Measurements from ENCODE around the gene ATG101. TPM values are rescaled to one million over a fixed set of nuclear protein-coding genes. Genes with fewer than 3 reads are reported as not detected.

The ATG101 gene
- total RNA-seq, 1 donor from 2014 or later = 70.2 TPM

- no peak for DNase-seq (ENCODE audit: low read depth, low spot score)
These were observed 10.0 kb downstream of the ATG101 start, which contains the start of gene SMIM41 for GRCh38 chr12:52079576-52080402. Gene SMIM41, plus strand, starts transcription at chr12:52079704. Its CDS starts 76 bp downstream, at chr12:52079780.

DNA sequence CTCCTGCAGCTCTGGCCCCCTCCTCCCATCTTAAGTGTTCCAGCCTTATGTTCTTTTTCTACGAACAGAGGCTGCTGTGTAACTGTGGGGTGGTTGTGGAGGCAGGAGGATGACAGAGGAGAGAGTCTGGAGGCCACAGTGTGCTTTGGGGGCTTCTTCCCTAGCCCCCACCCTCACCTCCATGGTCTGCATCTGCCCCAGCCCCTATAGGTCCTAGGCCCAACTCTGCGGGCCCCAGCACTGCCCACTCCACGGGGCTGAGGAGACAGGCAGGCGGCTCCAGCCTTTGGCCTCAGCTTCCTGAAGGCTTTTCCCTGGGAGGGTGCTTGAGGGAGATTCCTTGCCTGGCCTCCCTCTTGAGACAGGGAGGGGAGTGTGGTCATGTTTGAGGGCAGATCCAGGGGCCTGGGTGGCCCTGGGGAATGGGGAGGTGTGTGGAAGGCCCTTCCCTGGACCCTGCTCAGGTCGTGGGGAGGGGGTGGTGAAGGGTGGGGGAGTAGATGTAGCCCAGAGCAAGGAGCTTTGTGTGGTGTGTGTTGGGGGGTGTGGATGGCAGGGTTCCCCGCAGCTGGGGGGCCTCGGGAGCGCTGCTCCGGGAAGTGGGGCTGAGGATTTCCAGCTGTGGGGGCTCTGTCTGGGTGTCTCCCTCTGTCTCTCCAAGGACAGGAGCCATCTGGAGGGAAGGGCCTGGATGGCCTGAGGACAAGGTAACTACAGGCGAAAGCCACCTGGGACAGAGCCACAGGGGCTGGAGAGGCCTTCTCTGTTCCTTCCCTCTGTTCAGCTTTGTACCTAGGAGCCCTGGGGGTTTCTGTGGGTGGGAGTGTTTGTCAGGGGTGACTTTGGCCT lies 10.8 kb downstream of the ATG101 start:
- no peak for DNase-seq (ENCODE audit: low read depth, low spot score)

GRCh38 chr12:52081263-52081733 lies 11.5 kb downstream of the ATG101 start:
- DNase-seq (ENCODE audit: low read depth, low spot score) = no peak

DNA sequence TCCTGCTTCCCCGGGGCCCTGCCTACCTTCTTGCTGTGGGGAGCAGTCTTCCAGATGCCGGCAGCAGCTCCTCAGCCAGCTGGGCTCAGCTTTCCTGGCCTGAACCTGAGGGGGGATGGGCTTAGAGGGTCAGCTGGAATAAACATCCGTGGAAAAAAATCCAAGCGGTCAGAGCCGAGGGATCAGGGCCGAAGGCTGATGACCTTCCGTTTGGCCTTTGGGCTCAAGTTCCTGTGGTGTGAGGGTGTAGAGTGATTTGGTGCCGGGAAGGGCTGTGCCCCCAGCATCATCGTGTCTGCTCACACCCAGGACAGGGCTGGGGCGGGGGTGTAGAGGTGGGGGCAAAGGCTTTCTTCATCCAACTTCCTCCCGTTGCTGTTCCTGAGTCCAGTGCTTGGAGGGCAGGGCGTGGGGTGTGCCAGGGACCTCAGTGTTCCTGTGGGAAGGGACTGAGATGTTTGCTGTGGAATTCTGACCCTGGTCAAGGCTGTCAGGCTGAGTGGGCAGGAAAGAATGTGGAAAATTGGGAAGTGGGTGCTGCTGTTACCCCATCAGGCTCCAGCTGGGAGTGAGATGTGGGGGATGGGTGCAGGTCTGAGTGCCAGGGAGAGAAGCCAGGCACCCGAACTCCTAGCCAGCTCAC lies 12.4 kb downstream of the ATG101 start:
- DNase-seq (ENCODE audit: low read depth, low spot score) = no peak

DNA sequence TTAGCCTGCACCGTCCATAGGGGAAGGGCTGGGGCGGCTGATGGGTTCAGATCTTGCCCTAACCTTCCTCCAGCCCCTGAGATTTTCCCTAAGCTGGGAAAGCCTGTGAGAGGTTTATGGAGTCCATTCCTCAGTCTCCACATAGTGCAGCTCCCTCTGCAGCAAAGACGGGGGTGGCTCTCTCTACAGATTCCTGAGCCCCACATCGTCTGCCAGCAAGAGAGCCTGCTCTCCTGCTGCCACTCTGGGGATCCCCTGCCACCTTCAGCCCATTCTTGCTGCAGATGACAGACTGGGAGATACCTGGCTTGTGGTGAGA lies 12.8 kb downstream of the ATG101 start:
- no peak for DNase-seq (ENCODE audit: low read depth, low spot score)

DNA sequence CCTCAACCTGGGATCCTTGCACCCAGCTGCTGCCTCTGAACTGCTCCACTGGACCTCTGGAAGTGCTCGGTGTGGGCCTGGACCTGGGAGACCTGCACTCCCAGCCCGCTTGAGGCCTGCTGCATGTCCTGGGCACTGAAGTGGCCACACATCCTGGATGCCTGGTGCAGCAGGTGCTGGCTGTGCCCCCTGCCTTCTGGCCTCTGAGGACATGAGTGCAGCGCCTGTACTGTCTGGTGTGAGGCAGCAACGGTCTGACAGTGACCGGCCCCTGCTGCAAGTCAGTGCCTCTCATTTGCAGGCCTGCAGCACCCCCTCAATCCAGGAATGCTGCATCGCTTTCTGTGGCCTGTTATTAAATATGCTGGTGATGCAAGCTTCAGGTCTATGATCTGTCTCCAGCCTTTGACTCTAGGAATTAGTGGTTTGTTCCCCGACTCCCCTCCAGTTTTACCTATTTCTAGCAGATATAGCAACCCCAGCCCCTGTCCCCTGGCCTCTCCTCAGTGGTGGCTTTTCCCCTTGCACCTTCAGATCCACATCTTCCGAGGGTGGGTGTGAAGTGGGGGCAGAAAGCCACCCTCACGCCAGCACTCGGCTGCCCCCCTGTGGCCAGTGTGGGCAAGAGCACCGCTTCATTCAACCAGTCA lies 13.3 kb downstream of the ATG101 start:
- DNase-seq (ENCODE audit: low read depth, low spot score) = no peak

DNA sequence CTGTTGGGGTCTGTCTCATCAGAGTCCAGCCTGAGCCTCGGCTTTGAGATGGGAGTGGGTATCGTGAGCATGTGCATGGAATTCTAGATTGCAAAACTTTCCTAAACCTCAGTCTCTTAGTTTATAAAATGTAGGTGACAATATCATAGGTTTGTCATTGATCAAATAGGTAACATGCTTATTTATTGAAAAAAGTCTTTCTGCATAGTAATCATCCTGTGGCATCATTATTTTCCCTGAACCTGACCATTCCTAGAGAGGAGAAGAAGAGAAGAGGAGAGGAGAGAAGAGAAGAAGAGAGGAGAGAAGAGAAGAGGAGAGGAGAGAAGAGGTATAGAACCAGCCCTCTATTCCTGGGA lies 13.8 kb downstream of the ATG101 start:
- no peak for DNase-seq (ENCODE audit: low read depth, low spot score)

GRCh38 chr12:52084491-52085231 lies 14.9 kb downstream of the ATG101 start:
- DNase-seq (ENCODE audit: low read depth, low spot score) = no peak

- DNase-seq (ENCODE audit: low read depth, low spot score) = no peak
These were observed 16.0 kb downstream of the ATG101 start for GRCh38 chr12:52085682-52086180.

GRCh38 chr12:52086366-52086765 lies 16.6 kb downstream of the ATG101 start:
- no peak for DNase-seq (ENCODE audit: low read depth, low spot score)

GRCh38 chr12:52086944-52087835 lies 17.4 kb downstream of the ATG101 start:
- no peak for DNase-seq (ENCODE audit: low read depth, low spot score)

DNA sequence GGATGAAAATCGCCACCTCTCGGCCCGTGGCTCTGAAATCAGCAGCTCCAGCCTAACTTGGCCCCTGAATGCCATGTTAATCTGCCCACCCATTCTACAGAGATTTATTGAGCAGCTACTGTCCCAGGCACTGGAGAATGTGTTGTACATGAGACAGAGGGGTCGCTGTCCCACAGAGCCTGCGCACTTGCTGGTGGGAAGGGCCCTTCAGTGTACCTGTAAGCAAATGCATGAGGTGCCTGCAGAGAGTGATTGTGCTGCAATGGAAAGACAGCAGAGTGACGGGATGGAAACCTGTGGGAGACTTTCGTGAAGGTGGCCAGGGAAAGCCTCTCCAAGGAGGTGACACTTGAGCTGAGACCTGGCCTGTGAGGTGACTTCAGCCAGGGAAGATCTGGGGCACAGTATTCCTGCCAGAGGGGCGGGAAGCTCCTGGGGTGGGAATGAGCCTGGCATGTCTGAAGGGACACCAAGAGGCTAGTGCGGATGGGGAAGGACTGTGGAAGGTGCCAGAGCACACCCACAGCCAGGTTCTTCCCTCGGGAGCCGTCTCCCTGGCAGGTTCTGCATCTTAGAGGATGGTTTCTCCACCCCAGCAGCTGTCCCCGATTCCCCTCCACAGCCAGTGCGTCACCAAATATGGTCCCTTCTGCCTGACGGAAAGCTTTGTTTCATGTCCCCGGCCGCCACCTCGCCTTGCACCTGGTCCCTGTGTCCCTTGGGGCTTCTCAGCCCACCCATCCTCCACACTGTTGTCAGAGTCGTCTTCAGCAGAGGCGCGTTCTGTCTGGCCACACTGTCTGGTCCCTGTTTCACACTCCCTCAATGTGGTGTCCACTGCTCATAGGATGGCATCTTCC lies 18.4 kb downstream of the ATG101 start:
- DNase-seq (ENCODE audit: low read depth, low spot score) = no peak

GRCh38 chr12:52089491-52089890 lies 19.7 kb downstream of the ATG101 start:
- no peak for DNase-seq (ENCODE audit: low read depth, low spot score)

GRCh38 chr12:52090291-52090690 lies 20.5 kb downstream of the ATG101 start:
- DNase-seq (ENCODE audit: low read depth, low spot score) = no peak

DNA sequence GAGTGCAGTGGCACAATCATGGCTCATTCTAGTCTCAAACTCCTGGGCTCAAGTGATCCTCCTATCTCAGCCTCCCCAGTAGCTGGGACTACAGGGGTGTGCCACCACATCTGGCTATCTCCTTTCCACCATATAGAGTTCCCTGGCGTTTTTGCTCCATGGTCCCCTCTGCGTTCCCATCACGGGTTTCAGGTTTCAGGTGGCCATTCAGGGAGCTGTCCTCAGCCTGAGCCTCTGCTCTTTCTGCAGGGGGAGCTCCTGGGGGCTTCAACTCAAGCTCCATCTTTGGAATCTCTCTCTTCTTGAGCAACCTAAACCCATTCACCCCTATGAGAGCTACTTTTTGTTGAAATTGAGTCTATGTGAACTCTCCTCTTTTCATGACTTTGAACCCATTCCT lies 21.3 kb downstream of the ATG101 start:
- no peak for DNase-seq (ENCODE audit: low read depth, low spot score)

GRCh38 chr12:52091869-52092268 lies 22.1 kb downstream of the ATG101 start:
- no peak for DNase-seq (ENCODE audit: low read depth, low spot score)

- no peak for DNase-seq (ENCODE audit: low read depth, low spot score)
These were observed 23.6 kb downstream of the ATG101 start for GRCh38 chr12:52093346-52093745.

DNA sequence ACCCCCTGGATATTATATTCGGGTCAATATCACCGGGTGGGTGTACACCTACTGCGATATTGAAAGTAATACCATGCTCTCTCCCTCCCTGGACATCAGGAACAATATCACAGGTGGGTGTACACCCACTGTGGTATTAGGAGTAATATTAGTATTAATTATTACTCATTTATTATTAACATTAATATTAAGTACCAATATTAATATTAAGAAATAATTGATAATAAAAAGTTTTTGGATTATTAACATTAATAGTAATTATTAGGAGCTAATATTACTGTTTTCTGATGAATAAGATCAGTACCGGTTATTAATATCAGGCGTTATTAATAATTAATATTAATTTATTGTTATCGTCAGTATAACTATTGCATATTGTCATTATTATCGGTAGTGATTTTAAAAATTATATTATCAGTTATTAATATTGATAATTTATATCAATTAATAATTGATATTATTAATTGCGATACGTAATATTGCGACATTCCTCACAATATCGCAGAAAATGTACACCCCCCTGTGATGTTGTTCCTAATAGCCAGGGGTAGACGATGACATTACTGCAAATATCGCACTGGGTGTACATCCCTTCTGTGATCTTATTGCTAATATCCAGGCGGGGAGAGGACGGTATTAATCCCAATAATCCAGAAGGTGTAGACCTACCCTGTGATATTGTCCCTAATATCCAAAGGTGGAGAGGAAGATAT lies 26.7 kb downstream of the ATG101 start:
- DNase-seq (ENCODE audit: low read depth, low spot score) = no peak

Data from pulmonary artery endothelial cell (primary cell).